GM23338 (cell line): ENCODE data around the gene PAGE4. TPM values are rescaled to one million over a fixed set of nuclear protein-coding genes. Genes with fewer than 3 reads are reported as not detected.

Experiments used
- ATAC-seq: fragments of 200-7000 bp; cut with Tn5 transposase; 3 replicates; pipeline ENCODE4 v1.9.1; 2020
- DNase-seq: peaks from one replicate; pipeline ENCODE4 v3.0.0-alpha.2; 2015; ENCODE audit warnings: low spot score
- H2AFZ ChIP-seq: fragments of 200-600 bp; sonication (generic); 2 replicates; pipeline ENCODE4 v1.8.0; 2016; ENCODE audit warnings: antibody characterized with exemption, mild to moderate bottlenecking, moderate library complexity
- H3F3A ChIP-seq: fragments of 200-600 bp; sonication (generic); replicated peaks from 2 replicates; pipeline ENCODE4 v1.8.0; 2017; ENCODE audit warnings: antibody characterized with exemption, mixed run types, low read depth
- H3K27ac ChIP-seq: fragments of 200-600 bp; sonication (generic); 2 replicates; pipeline ENCODE4 v1.6.1; 2016; ENCODE audit warnings: low read depth
- H3K27me3 ChIP-seq: fragments of 200-600 bp; sonication (generic); 2 replicates; pipeline ENCODE4 v1.8.0; 2016; ENCODE audit warnings: mild to moderate bottlenecking, mixed run types, moderate library complexity; ENCODE audit not compliant: insufficient read depth
- H3K36me3 ChIP-seq: fragments of 200-600 bp; sonication (generic); 2 replicates; pipeline ENCODE4 v1.8.0; 2016; ENCODE audit warnings: mild to moderate bottlenecking; ENCODE audit not compliant: insufficient read depth
- H3K4me1 ChIP-seq: fragments of 200-600 bp; sonication (generic); 2 replicates; pipeline ENCODE4 v1.8.0; 2016; ENCODE audit warnings: mild to moderate bottlenecking, moderate library complexity; ENCODE audit not compliant: insufficient read depth
- H3K4me2 ChIP-seq: fragments of 200-600 bp; sonication (generic); 2 replicates; pipeline ENCODE4 v1.7.1; 2017; ENCODE audit warnings: mixed run types
- H3K4me3 ChIP-seq: fragments of 200-600 bp; sonication (generic); 2 replicates; pipeline ENCODE4 v1.6.1; 2016; ENCODE audit warnings: mixed run types
- H3K79me2 ChIP-seq: fragments of 200-600 bp; sonication (generic); replicated peaks from 2 replicates; pipeline ENCODE4 v1.8.0; 2017; ENCODE audit warnings: mild to moderate bottlenecking; ENCODE audit not compliant: insufficient read depth
- H3K9me2 ChIP-seq: fragments of 200-600 bp; sonication (generic); 2 replicates; pipeline ENCODE4 v1.8.0; 2017; ENCODE audit not compliant: insufficient read depth
- H4K20me1 ChIP-seq: fragments of 200-600 bp; sonication (generic); replicated peaks from 2 replicates; pipeline ENCODE4 v1.8.0; 2017; ENCODE audit warnings: mild to moderate bottlenecking; ENCODE audit not compliant: insufficient read depth
- H3K27ac Mint-ChIP-seq: 2 replicates; pipeline ENCODE4 v1.8.0; 2020; ENCODE audit warnings: inconsistent platforms, mild to moderate bottlenecking, moderate library complexity, mixed read lengths
- H3K27me3 Mint-ChIP-seq: 3 replicates; pipeline ENCODE4 v1.8.0; 2022; ENCODE audit warnings: low read depth, mild to moderate bottlenecking, moderate library complexity, mixed read lengths, inconsistent platforms; ENCODE audit not compliant: insufficient read depth, poor library complexity
- H3K36me3 Mint-ChIP-seq: 3 replicates; pipeline ENCODE4 v1.8.0; 2021; ENCODE audit warnings: low read depth, mild to moderate bottlenecking, inconsistent platforms, moderate library complexity, mixed read lengths
- H3K4me1 Mint-ChIP-seq: 3 replicates; pipeline ENCODE4 v1.8.0; 2020; ENCODE audit warnings: mild to moderate bottlenecking, inconsistent platforms, mixed read lengths
- H3K4me3 Mint-ChIP-seq: 3 replicates; pipeline ENCODE4 v1.8.0; 2021; ENCODE audit warnings: moderate library complexity, mild to moderate bottlenecking, inconsistent platforms, mixed read lengths
- H3K9me3 Mint-ChIP-seq: 3 replicates; pipeline ENCODE4 v1.8.0; 2020; ENCODE audit warnings: moderate library complexity, mild to moderate bottlenecking, inconsistent platforms, mixed read lengths
- CREB1 ChIP-seq: fragments of 250-450 bp; sonication (Bioruptor Pico); IDR thresholded peaks from 2 replicates; pipeline ENCODE4 v1.5.0; 2020; ENCODE audit warnings: low read depth, mild to moderate bottlenecking, moderate library complexity
- ETS1 ChIP-seq: IDR thresholded peaks from 2 replicates; pipeline ENCODE4 v1.6.1; 2016; ENCODE audit warnings: antibody characterized with exemption
- EZH2phosphoT487 ChIP-seq: fragments of 200-600 bp; sonication (generic); IDR thresholded peaks from one replicate; pipeline ENCODE4 v1.8.1; 2018; ENCODE audit warnings: antibody characterized with exemption; ENCODE audit not compliant: unreplicated experiment
- JUNB ChIP-seq: IDR thresholded peaks from one replicate; pipeline ENCODE4 v1.6.1; 2016; ENCODE audit warnings: antibody characterized with exemption; ENCODE audit not compliant: unreplicated experiment
- NANOG ChIP-seq: IDR thresholded peaks from 2 replicates; pipeline ENCODE4 v1.6.1; 2016; ENCODE audit warnings: antibody characterized with exemption, borderline replicate concordance
- POLR2AphosphoS5 ChIP-seq: IDR thresholded peaks from 2 replicates; pipeline ENCODE4 v1.6.1; 2016; ENCODE audit warnings: antibody characterized with exemption, low read depth
- REST ChIP-seq: IDR thresholded peaks from one replicate; pipeline ENCODE4 v1.6.1; 2018; ENCODE audit warnings: antibody characterized with exemption; ENCODE audit not compliant: unreplicated experiment
- STAT1 ChIP-seq: IDR thresholded peaks from one replicate; pipeline ENCODE4 v1.6.1; 2016; ENCODE audit warnings: antibody characterized with exemption; ENCODE audit not compliant: unreplicated experiment
- ZNF114 ChIP-seq: fragments of 250-450 bp; sonication (Bioruptor Pico); IDR thresholded peaks from 2 replicates; pipeline ENCODE4 v1.5.0; 2020; ENCODE audit warnings: mild to moderate bottlenecking, moderate library complexity
- ZNF331 ChIP-seq: fragments of 250-450 bp; sonication (Bioruptor Pico); IDR thresholded peaks from 2 replicates; pipeline ENCODE4 v1.5.0; 2020; ENCODE audit warnings: low read depth, mild to moderate bottlenecking, moderate library complexity
- ZNF462 ChIP-seq: fragments of 250-450 bp; sonication (Bioruptor Pico); IDR thresholded peaks from 2 replicates; pipeline ENCODE4 v1.5.0; 2020; ENCODE audit warnings: mild to moderate bottlenecking, moderate library complexity
- polyA plus RNA-seq: library from polyadenylated mRNA; unstranded; fragments of >200 nt; fragmentation: Nextera tagmentation; extraction: Ambion mirVana; gene quantifications from 2 replicates; pipeline ENCODE4 v1.2.1, GENCODE V29; 2016
- total RNA-seq: library from RNA; depleted of rRNA; stranded (reverse); fragments of >200 nt; shearing (Covaris generic); gene quantifications from 2 replicates; pipeline ENCODE4 v1.2.3, GENCODE V29; 2014

Gene PAGE4
- total and polyA plus RNA-seq, 2 experiments from 2014 or later, result 1.6 TPM; not detected in 1

- Histone ChIP-seq H3K9me2 (no peaks in the 10 kb centered on the region), H3K36me3 (no peaks in the 10 kb centered on the region), H3K4me2 (no peak overlapping the region), H3K4me1 (no peaks in the 10 kb centered on the region), H3F3A (no peaks in the 10 kb centered on the region), H3K79me2 (no peaks in the 10 kb centered on the region), H4K20me1 (no peaks in the 10 kb centered on the region), H3K27ac (no peak overlapping the region), H3K27me3 (no peaks in the 10 kb centered on the region), H3K4me3 (no peak overlapping the region), H2AFZ (no peak overlapping the region)
- Mint-ChIP-seq H3K36me3 (no peaks in the 10 kb centered on the region), H3K27ac (no peak overlapping the region), H3K4me3 (no peak overlapping the region), H3K27me3 (no peaks in the 10 kb centered on the region), H3K4me1 (no peaks in the 10 kb centered on the region), H3K9me3 (no peaks in the 10 kb centered on the region)
- no peak for DNase-seq
- TF ChIP-seq JUNB (no peak), ZNF331 (CRISPR knock-in tag) (no peak), ZNF114 (CRISPR knock-in tag) (no peak)
- ATAC-seq, result no peak
These were observed 31.9 kb downstream of the PAGE4 start for GRCh38 chrX:49860867-49861535.

GRCh38 chrX:49862093-49862492 lies 33.0 kb downstream of the PAGE4 start:
- no peaks in the 10 kb centered on the region for H3K27me3 Mint-ChIP-seq
- no peaks in the 10 kb centered on the region for H3K4me1 ChIP-seq
- no peaks in the 10 kb centered on the region for H3F3A ChIP-seq
- no peak overlapping the region for H3K4me2 ChIP-seq
- no peak overlapping the region for H3K4me3 Mint-ChIP-seq
- H3K9me3 Mint-ChIP-seq, result no peaks in the 10 kb centered on the region
- ATAC-seq (no peak), DNase-seq (no peak)
- H3K27ac Mint-ChIP-seq, result no peak overlapping the region
- H3K79me2 ChIP-seq, result no peaks in the 10 kb centered on the region
- no peaks in the 10 kb centered on the region for H3K27me3 ChIP-seq
- no peaks in the 10 kb centered on the region for H3K4me1 Mint-ChIP-seq
- no peaks in the 10 kb centered on the region for H3K9me2 ChIP-seq
- H3K36me3 ChIP-seq, result no peaks in the 10 kb centered on the region
- H3K36me3 Mint-ChIP-seq, result no peaks in the 10 kb centered on the region
- no peaks in the 10 kb centered on the region for H4K20me1 ChIP-seq
- H3K27ac ChIP-seq, result no peak overlapping the region
- H2AFZ ChIP-seq, result no peak overlapping the region
- no peak overlapping the region for H3K4me3 ChIP-seq
- TF ChIP-seq NANOG (no peak), CREB1 (no peak), STAT1 (no peak), EZH2phosphoT487 (no peak), ETS1 (no peak), ZNF114 (CRISPR knock-in tag) (no peak), REST (no peak), JUNB (no peak), ZNF331 (CRISPR knock-in tag) (no peak), POLR2AphosphoS5 (no peak), ZNF462 (CRISPR knock-in tag) (no peak)
